Measurements from ENCODE around the gene DCX. TPM values are rescaled to one million over a fixed set of nuclear protein-coding genes. Genes with fewer than 3 reads are reported as not detected.

DCX gene
- total RNA-seq, 2 donors from 2014 or later, result not detected

- Mint-ChIP-seq H3K27ac (no peak overlapping the region), H3K4me3 (no peak overlapping the region), H3K4me1 (no peaks in the 10 kb centered on the region), H3K36me3 (ENCODE audit: low read depth) (no peaks in the 10 kb centered on the region), H3K27me3 (no peaks in the 10 kb centered on the region)
- ATAC-seq (no peak), DNase-seq (no peak)
- H3K9me3 ChIP-seq (ENCODE audit: control insufficient read depth, low read length, poor library complexity, severe bottlenecking), result no peaks in the 10 kb centered on the region
These were observed 16.8 kb downstream of the DCX start for GRCh38 chrX:111395149-111395548.

DNA sequence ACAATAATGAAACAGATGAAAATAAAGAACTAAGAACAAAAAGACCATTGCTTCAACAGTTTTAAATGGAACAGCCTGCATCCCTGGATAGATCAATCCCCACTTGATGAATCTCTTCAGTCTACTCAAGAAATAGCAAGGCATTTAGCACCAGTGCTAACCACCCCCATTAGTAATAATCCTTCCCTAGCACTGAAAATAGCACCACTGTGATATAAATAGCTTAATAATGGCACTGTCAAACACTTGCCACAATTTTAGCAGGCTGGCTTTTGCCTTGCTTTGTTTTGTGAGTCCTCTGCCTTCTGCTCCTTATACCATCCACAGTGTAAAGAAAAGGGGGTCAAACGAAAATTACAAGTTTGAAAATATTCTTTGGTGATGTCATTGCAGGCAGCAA is 17.4 kb downstream of the DCX start:
- no peak for ATAC-seq
- no peaks in the 10 kb centered on the region for H3K36me3 Mint-ChIP-seq (ENCODE audit: low read depth)
- H3K9me3 ChIP-seq (ENCODE audit: control insufficient read depth, low read length, poor library complexity, severe bottlenecking), result no peaks in the 10 kb centered on the region
- no peaks in the 10 kb centered on the region for H3K4me1 Mint-ChIP-seq
- DNase-seq, result no peak
- H3K27me3 Mint-ChIP-seq, result no peaks in the 10 kb centered on the region
- no peak overlapping the region for H3K27ac Mint-ChIP-seq
- H3K4me3 Mint-ChIP-seq, result no peak overlapping the region

GRCh38 chrX:111387470-111388070 is 24.4 kb downstream of the DCX start:
- Mint-ChIP-seq H3K4me3 (no peak overlapping the region), H3K27ac (no peak overlapping the region), H3K36me3 (ENCODE audit: low read depth) (no peaks in the 10 kb centered on the region), H3K4me1 (peaks cover 2% of the 10 kb centered on the region), H3K27me3 (no peaks in the 10 kb centered on the region)
- no peak for DNase-seq
- no peaks in the 10 kb centered on the region for H3K9me3 ChIP-seq (ENCODE audit: control insufficient read depth, low read length, poor library complexity, severe bottlenecking)
- ATAC-seq, result no peak

DNA sequence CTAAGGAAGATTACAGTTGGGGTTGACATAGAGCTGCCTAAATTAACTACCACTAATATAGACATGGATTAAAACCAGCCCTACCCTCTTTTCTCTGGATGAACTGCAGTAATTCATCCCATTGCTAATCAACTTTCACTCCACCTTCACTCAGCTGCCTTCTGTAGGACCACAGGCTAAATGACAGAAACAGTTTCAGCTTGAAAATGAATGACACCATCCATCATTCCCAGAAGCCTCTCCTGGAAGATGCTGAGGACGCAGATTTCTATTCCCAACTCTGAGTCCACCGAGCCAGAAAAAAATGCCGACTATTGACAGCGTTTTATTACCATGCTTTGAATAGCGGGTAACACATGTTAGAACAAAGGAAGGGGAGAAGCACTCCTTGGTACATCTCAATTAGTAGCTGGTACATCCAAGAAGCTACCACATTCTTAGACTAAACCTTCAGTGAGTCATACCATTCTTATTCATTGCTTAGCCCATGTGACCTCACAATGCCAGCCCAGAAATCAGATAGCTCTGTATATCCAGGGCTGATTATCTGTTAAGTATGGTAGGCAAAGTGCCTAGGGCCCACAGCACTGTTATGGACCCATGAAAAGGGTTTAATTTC is 25.3 kb downstream of the DCX start:
- no peak for ATAC-seq
- H3K9me3 ChIP-seq (ENCODE audit: control insufficient read depth, low read length, poor library complexity, severe bottlenecking), result no peaks in the 10 kb centered on the region
- H3K27me3 Mint-ChIP-seq, result no peaks in the 10 kb centered on the region

DNA sequence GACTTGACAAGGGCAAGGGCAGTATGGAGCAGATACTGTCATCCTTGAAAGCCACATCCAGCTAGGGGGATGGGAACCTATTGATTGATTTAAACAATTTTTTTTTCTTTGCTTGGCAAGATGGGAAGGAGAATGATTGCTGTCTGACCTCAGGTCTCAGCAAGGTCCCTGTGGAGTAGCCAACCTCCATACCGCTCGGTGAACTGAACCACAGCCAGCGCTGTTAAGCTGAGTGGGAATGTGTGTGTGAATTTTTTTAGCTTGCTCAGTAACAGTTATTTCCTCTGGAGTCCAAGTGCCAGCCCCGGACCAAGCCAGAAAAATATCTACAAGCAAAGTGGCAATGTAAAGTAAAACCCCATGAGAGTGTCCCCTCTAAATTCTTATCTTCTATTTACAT is 25.9 kb downstream of the DCX start:
- Mint-ChIP-seq H3K27ac (no peak overlapping the region), H3K36me3 (ENCODE audit: low read depth) (no peaks in the 10 kb centered on the region), H3K4me1 (peaks cover 2% of the 10 kb centered on the region), H3K27me3 (no peaks in the 10 kb centered on the region), H3K4me3 (no peak overlapping the region)
- no peak for ATAC-seq
- no peaks in the 10 kb centered on the region for H3K9me3 ChIP-seq (ENCODE audit: control insufficient read depth, low read length, poor library complexity, severe bottlenecking)
- DNase-seq, result no peak

More for the DNA sequence above, 25.3 kb downstream of the DCX start:
- Mint-ChIP-seq H3K4me3 (no peak overlapping the region), H3K27ac (no peak overlapping the region), H3K4me1 (peaks cover 2% of the 10 kb centered on the region), H3K36me3 (ENCODE audit: low read depth) (no peaks in the 10 kb centered on the region)
- no peak for DNase-seq

- no peaks in the 10 kb centered on the region for H3K36me3 Mint-ChIP-seq (ENCODE audit: low read depth)
These were observed 29.7 kb downstream of the DCX start for GRCh38 chrX:111382277-111382676.

GRCh38 chrX:111376897-111377578 is 35.0 kb downstream of the DCX start:
- DNase-seq (no peak), ATAC-seq (no peak)
- H3K9me3 ChIP-seq (ENCODE audit: control insufficient read depth, low read length, poor library complexity, severe bottlenecking), result no peaks in the 10 kb centered on the region
- Mint-ChIP-seq H3K27me3 (no peaks in the 10 kb centered on the region), H3K27ac (no peak overlapping the region), H3K4me1 (no peaks in the 10 kb centered on the region), H3K4me3 (no peak overlapping the region), H3K36me3 (ENCODE audit: low read depth) (no peaks in the 10 kb centered on the region)

More at GRCh38 chrX:111382277-111382676, 29.7 kb downstream of the DCX start:
- Mint-ChIP-seq H3K27ac (no peak overlapping the region), H3K27me3 (no peaks in the 10 kb centered on the region), H3K4me1 (peaks cover 2% of the 10 kb centered on the region), H3K4me3 (no peak overlapping the region)
- DNase-seq (no peak), ATAC-seq (no peak)
- no peaks in the 10 kb centered on the region for H3K9me3 ChIP-seq (ENCODE audit: control insufficient read depth, low read length, poor library complexity, severe bottlenecking)

DNA sequence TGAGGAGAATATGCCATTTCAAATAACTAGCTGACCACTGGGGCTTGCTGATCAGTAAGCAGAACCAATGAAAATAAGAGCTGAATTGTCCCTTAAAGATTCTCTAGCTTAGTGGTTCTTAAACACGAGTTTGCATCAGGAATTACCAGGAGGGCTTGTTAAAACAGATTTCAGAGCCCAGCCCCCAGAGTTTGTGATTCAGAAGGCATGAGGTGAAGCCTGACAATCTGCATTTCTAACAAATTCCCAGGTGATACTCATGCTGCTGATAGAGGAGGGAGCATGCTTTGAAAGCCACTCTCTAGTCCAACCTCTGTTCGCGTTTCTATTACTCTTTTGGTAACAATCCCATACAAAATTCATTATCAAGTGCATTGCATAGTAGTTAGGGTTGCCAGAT is 35.5 kb downstream of the DCX start:
- Mint-ChIP-seq H3K4me3 (no peak overlapping the region), H3K36me3 (ENCODE audit: low read depth) (no peaks in the 10 kb centered on the region), H3K27me3 (no peaks in the 10 kb centered on the region), H3K4me1 (no peaks in the 10 kb centered on the region), H3K27ac (no peak overlapping the region)
- DNase-seq (no peak), ATAC-seq (no peak)
- no peaks in the 10 kb centered on the region for H3K9me3 ChIP-seq (ENCODE audit: control insufficient read depth, low read length, poor library complexity, severe bottlenecking)

DNA sequence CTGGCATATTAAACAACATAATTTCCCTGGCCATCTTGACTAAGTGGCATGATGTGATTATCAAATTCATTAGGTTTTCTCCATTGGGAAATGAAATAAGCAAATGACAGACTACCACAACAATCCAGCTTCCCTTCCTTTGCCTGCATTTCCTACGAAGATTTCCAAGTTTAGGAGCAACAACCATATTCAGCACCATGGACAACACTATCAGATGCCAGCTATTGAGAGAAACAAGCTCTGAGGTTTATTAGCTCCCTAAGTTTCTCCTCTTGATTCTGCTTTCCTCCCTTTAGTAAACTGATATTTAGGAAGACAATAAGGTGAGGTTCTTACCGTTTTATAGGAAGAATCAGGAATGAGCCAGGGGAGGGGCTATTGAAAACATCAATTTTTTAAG is 36.2 kb downstream of the DCX start:
- Mint-ChIP-seq H3K36me3 (ENCODE audit: low read depth) (no peaks in the 10 kb centered on the region), H3K4me1 (no peaks in the 10 kb centered on the region), H3K27ac (no peak overlapping the region), H3K27me3 (no peaks in the 10 kb centered on the region), H3K4me3 (no peak overlapping the region)
- no peaks in the 10 kb centered on the region for H3K9me3 ChIP-seq (ENCODE audit: control insufficient read depth, low read length, poor library complexity, severe bottlenecking)
- ATAC-seq (no peak), DNase-seq (no peak)

DNA sequence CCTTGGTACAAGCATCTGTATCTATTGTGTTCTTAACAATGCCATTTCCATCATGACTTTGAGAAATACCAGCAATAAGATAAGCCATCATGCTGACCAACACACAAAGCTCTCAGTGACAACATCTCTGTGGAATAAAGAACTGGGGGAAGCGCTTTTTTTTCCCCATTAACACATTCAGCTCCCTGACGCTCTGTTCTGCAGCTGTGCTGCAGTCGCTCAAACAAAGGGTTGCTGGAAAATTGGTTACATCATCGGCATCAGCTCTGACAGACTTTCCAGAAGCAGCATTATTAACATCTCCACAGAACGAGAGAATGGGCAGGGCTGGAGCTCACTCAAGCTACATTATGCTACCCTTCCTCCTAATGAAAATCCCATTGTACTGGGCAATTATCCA is 39.9 kb downstream of the DCX start:
- ATAC-seq (no peak), DNase-seq (no peak)
- H3K9me3 ChIP-seq (ENCODE audit: control insufficient read depth, low read length, poor library complexity, severe bottlenecking), result no peaks in the 10 kb centered on the region
- no peak overlapping the region for H3K4me3 Mint-ChIP-seq
- no peaks in the 10 kb centered on the region for H3K4me1 Mint-ChIP-seq
- H3K27me3 Mint-ChIP-seq, result no peaks in the 10 kb centered on the region
- H3K36me3 Mint-ChIP-seq (ENCODE audit: low read depth), result no peaks in the 10 kb centered on the region
- H3K27ac Mint-ChIP-seq, result no peak overlapping the region

- Mint-ChIP-seq H3K27ac (no peak overlapping the region), H3K27me3 (no peaks in the 10 kb centered on the region), H3K4me1 (no peaks in the 10 kb centered on the region), H3K36me3 (ENCODE audit: low read depth) (no peaks in the 10 kb centered on the region), H3K4me3 (no peak overlapping the region)
- H3K9me3 ChIP-seq (ENCODE audit: control insufficient read depth, low read length, poor library complexity, severe bottlenecking), result no peaks in the 10 kb centered on the region
- DNase-seq (no peak), ATAC-seq (no peak)
These were observed 46.1 kb downstream of the DCX start for GRCh38 chrX:111365770-111366325.

- no peaks in the 10 kb centered on the region for H3K4me1 Mint-ChIP-seq
- H3K4me3 Mint-ChIP-seq, result no peak overlapping the region
- ATAC-seq (no peak), DNase-seq (no peak)
- no peak overlapping the region for H3K27ac Mint-ChIP-seq
- no peaks in the 10 kb centered on the region for H3K27me3 Mint-ChIP-seq
- no peaks in the 10 kb centered on the region for H3K36me3 Mint-ChIP-seq (ENCODE audit: low read depth)
- no peaks in the 10 kb centered on the region for H3K9me3 ChIP-seq (ENCODE audit: control insufficient read depth, low read length, poor library complexity, severe bottlenecking)
These were observed 48.3 kb downstream of the DCX start for GRCh38 chrX:111363741-111364140.

DNA sequence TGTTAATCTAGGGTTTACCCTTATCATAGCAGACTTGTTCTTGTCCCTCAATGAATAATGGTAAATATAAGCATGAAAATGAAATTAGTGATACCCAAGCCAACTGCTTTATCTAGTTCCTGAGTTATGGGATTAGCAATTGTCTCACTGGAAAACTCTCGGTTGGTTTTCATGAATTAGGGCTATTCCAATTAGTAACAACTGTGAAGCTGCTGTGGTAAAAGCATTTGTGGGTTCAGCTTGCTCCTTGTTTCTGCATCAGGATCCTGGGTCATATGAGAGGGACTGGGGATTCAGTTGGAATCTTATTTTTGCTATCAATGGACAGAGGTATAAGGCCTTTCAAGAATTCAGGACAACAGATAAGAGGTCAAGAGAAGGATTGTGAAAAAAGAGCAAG is 50.2 kb downstream of the DCX start:
- H3K4me1 Mint-ChIP-seq, result no peaks in the 10 kb centered on the region

More for the DNA sequence above, 50.2 kb downstream of the DCX start:
- DNase-seq (no peak), ATAC-seq (no peak)
- Mint-ChIP-seq H3K36me3 (ENCODE audit: low read depth) (no peaks in the 10 kb centered on the region), H3K4me3 (no peak overlapping the region), H3K27ac (no peak overlapping the region), H3K27me3 (no peaks in the 10 kb centered on the region)
- H3K9me3 ChIP-seq (ENCODE audit: control insufficient read depth, low read length, poor library complexity, severe bottlenecking), result no peaks in the 10 kb centered on the region
